MCF 10A (cell line): ENCODE results near the gene PHF21A. TPM values are rescaled to one million over a fixed set of nuclear protein-coding genes. Genes with fewer than 3 reads are reported as not detected.

ENCODE experiments used
- BruUV-seq: library from RNA; stranded (reverse); fragments of 400-500 nt; replicated peaks from 2 replicates; lab custom pipeline; 2021; lab: Mats Ljungman, UMichigan
- CTCF ChIA-PET: fragments of 300-600 bp; sonication (Branson Sonifier 250); formaldehyde crosslinking; extraction: SDS; loops from one replicate; lab custom pipeline; 2021; ENCODE audit warnings: antibody characterized with exemption, inconsistent platforms; lab: Yijun Ruan, JAX
- POLR2A ChIA-PET: fragments of 300-600, 350-650 bp; sonication (Branson Sonifier 250); formaldehyde crosslinking; extraction: SDS; loops from one replicate; lab custom pipeline; 2020; ENCODE audit warnings: antibody characterized with exemption, inconsistent platforms; lab: Yijun Ruan, JAX
- DNase-seq: peaks from one replicate; pipeline ENCODE4 v3.0.0-alpha.2; 2018; ENCODE audit not compliant: unreplicated experiment
- H3K27ac Mint-ChIP-seq: one replicate; pipeline ENCODE4 v1.8.0; 2022; ENCODE audit warnings: mild to moderate bottlenecking, low read depth, mixed read lengths; ENCODE audit not compliant: unreplicated experiment
- H3K27me3 Mint-ChIP-seq: one replicate; pipeline ENCODE4 v1.8.0; 2022; ENCODE audit warnings: mixed read lengths; ENCODE audit not compliant: insufficient read depth, unreplicated experiment
- H3K36me3 Mint-ChIP-seq: one replicate; pipeline ENCODE4 v1.8.0; 2022; ENCODE audit warnings: mild to moderate bottlenecking, moderate library complexity, mixed read lengths; ENCODE audit not compliant: insufficient read depth, unreplicated experiment
- H3K4me1 Mint-ChIP-seq: one replicate; pipeline ENCODE4 v1.8.0; 2022; ENCODE audit warnings: mixed read lengths; ENCODE audit not compliant: insufficient read depth, unreplicated experiment
- H3K4me3 Mint-ChIP-seq: one replicate; pipeline ENCODE4 v1.8.0; 2022; ENCODE audit warnings: mild to moderate bottlenecking, moderate library complexity, mixed read lengths; ENCODE audit not compliant: unreplicated experiment
- H3K9me3 Mint-ChIP-seq: one replicate; pipeline ENCODE4 v1.8.0; 2022; ENCODE audit warnings: mixed read lengths; ENCODE audit not compliant: unreplicated experiment
- intact Hi-C: fragments of 100-400 bp; cut with micrococcal nuclease; formaldehyde crosslinking; loops from 2 replicates; pipeline ENCODE4 v1.14.1; 2022
- total RNA-seq: library from RNA; stranded (reverse); gene quantifications from 2 replicates; pipeline ENCODE4 v1.2.3, GENCODE V29; 2022
- TF ChIP-seq, protein P1 (sequence below): fragments of 200-600 bp; IDR thresholded peaks from one replicate; pipeline ENCODE4 v1.8.0; 2022; ENCODE audit warnings: antibody characterized with exemption, mild to moderate bottlenecking; ENCODE audit not compliant: unreplicated experiment

Gene PHF21A
- total RNA-seq, 1 experiment from 2014 or later: 37.6 TPM

DNA sequence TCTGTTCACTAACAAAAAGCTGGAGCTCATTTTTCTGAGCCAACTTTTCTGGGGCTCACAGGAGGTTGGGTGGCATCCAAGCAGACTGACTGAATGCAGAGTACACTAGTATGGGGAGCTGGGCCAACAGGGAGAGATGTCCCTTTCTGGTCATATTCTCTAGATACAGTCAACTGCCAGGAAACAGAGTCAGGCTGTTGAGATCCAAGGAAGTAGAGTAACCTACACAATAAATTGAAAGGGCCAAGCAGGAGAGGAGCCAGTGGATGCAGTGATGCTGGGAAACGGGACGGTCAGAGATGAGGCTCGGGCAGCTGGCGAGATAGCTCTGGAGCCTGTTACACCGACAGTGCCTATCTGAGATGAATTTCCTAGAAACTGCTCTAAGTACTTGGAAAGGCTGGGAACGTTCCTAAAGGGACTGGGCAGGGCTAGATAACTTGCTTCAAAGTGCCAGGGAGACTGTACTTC lies 127.7 kb downstream of the PHF21A start:
- Mint-ChIP-seq H3K36me3 (no peaks in the 10 kb centered on the region), H3K9me3 (no peaks in the 10 kb centered on the region), H3K27me3 (no peaks in the 10 kb centered on the region), H3K4me3 (no peak overlapping the region), H3K27ac (no peak overlapping the region), H3K4me1 (peaks cover 12% of the 10 kb centered on the region)
- ChIA-PET POLR2A (interaction anchor here (1.5 kb wide), 1 partner anchor 11 kb away, joined by 6 read pairs; no protein-coding TSS in a partner anchor), CTCF (interaction anchor here (0.6 to 5.0 kb wide), 5 partner anchors 9 to 237 kb away, joined by 3 to 44 read pairs (median 5); no protein-coding TSS in a partner anchor)
- DNase-seq: no peak
- BruUV-seq: no TSS peak
- intact Hi-C loops: no loop called here
- TF ChIP-seq, protein P1, sequence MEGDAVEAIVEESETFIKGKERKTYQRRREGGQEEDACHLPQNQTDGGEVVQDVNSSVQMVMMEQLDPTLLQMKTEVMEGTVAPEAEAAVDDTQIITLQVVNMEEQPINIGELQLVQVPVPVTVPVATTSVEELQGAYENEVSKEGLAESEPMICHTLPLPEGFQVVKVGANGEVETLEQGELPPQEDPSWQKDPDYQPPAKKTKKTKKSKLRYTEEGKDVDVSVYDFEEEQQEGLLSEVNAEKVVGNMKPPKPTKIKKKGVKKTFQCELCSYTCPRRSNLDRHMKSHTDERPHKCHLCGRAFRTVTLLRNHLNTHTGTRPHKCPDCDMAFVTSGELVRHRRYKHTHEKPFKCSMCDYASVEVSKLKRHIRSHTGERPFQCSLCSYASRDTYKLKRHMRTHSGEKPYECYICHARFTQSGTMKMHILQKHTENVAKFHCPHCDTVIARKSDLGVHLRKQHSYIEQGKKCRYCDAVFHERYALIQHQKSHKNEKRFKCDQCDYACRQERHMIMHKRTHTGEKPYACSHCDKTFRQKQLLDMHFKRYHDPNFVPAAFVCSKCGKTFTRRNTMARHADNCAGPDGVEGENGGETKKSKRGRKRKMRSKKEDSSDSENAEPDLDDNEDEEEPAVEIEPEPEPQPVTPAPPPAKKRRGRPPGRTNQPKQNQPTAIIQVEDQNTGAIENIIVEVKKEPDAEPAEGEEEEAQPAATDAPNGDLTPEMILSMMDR: no peak

DNA sequence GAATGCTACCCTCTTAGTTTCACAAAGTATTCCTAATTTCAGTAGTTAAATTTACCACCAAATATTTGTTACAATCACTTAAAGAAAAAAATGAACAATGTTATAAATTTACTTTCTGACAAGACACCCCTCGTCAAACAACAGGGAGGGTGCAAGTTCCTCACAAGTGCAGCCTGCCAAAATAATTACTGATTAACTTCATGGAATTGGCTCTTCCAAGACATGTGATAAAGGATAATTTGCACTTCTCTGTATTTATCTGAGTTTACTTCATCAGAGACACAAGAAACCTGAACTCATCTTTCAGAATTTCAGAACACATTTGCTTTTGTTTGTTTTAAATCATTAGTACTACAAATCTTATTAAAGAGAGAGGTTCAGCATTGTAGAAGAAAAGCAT lies 132.3 kb downstream of the PHF21A start:
- Mint-ChIP-seq H3K27me3 (no peaks in the 10 kb centered on the region), H3K4me3 (no peak overlapping the region), H3K36me3 (no peaks in the 10 kb centered on the region), H3K27ac (no peak overlapping the region), H3K9me3 (no peaks in the 10 kb centered on the region), H3K4me1 (peaks cover 15% of the 10 kb centered on the region)
- BruUV-seq: no TSS peak
- POLR2A ChIA-PET: no interaction called here
- TF ChIP-seq, protein P1: no peak
- intact Hi-C loops: no loop called here
- CTCF ChIA-PET: interaction anchor here (0.9 to 5.1 kb wide), 2 partner anchors 18 to 24 kb away, joined by 3 to 26 read pairs; no protein-coding TSS in a partner anchor
- DNase-seq: no peak

- Mint-ChIP-seq H3K36me3 (peaks cover 12% of the 10 kb centered on the region), H3K9me3 (no peaks in the 10 kb centered on the region), H3K27me3 (no peaks in the 10 kb centered on the region), H3K4me1 (peaks cover 16% of the 10 kb centered on the region), H3K27ac (no peak overlapping the region), H3K4me3 (no peak overlapping the region)
- TF ChIP-seq, protein P1: no peak
- BruUV-seq: no TSS peak
- intact Hi-C loops: no loop called here
- DNase-seq: no peak
- CTCF ChIA-PET: no interaction called here
- POLR2A ChIA-PET: interaction anchor here (0.6 kb wide), 1 partner anchor 19 kb away, joined by 3 read pairs; no protein-coding TSS in a partner anchor
Observed at GRCh38 chr11:45985212-45985611, 136.0 kb downstream of the PHF21A start.

GRCh38 chr11:45984192-45984591 lies 137.1 kb downstream of the PHF21A start:
- Mint-ChIP-seq H3K9me3 (no peaks in the 10 kb centered on the region), H3K4me1 (peaks cover 16% of the 10 kb centered on the region), H3K4me3 (no peak overlapping the region), H3K36me3 (peaks cover 20% of the 10 kb centered on the region), H3K27me3 (no peaks in the 10 kb centered on the region), H3K27ac (no peak overlapping the region)
- no TSS peak for BruUV-seq
- no peak for DNase-seq
- ChIA-PET CTCF (interaction anchor here (1.0 to 1.5 kb wide), 3 partner anchors 15 to 111 kb away, joined by 3 to 9 read pairs (median 6); no protein-coding TSS in a partner anchor), POLR2A (interaction anchor here (0.9 kb wide), 1 partner anchor 15 kb away, joined by 4 read pairs; no protein-coding TSS in a partner anchor)
- intact Hi-C loops: no loop called here
- TF ChIP-seq, protein P1: no peak
